Nephron progenitor cell (in vitro differentiated cells): ENCODE measurements around the gene NIN.

ENCODE experiments used
- DNase-seq: peaks from one replicate; pipeline ENCODE4 v3.0.0; 2021
- H3K27ac Mint-ChIP-seq: 2 replicates; pipeline ENCODE4 v1.8.0; 2021; ENCODE audit warnings: mild to moderate bottlenecking, moderate library complexity, mixed read lengths
- H3K27me3 Mint-ChIP-seq: 2 replicates; pipeline ENCODE4 v1.8.0; 2021; ENCODE audit warnings: mild to moderate bottlenecking, low read depth, mixed read lengths; ENCODE audit not compliant: poor library complexity
- H3K36me3 Mint-ChIP-seq: 2 replicates; pipeline ENCODE4 v1.8.0; 2021; ENCODE audit warnings: low read depth, mixed read lengths
- H3K4me1 Mint-ChIP-seq: 2 replicates; pipeline ENCODE4 v1.8.0; 2021; ENCODE audit warnings: mixed read lengths
- H3K4me3 Mint-ChIP-seq: 2 replicates; pipeline ENCODE4 v1.8.0; 2021; ENCODE audit warnings: mild to moderate bottlenecking, moderate library complexity, mixed read lengths
- H3K9me3 Mint-ChIP-seq: 2 replicates; pipeline ENCODE4 v1.8.0; 2021; ENCODE audit warnings: mild to moderate bottlenecking, moderate library complexity, mixed read lengths
- CTCF ChIP-seq: fragments of 200-600 bp; sonication (generic); IDR thresholded peaks from 2 replicates; pipeline ENCODE4 v1.5.0; 2021; ENCODE audit warnings: antibody characterized with exemption

Gene NIN

GRCh38 chr14:50688875-50689274, 142.1 kb downstream of the NIN start:
- H3K4me3 Mint-ChIP-seq = no peak overlapping the region
- no peak overlapping the region for H3K27ac Mint-ChIP-seq
- DNase-seq = no peak
- peaks cover 17% of the 10 kb centered on the region for H3K9me3 Mint-ChIP-seq
- no peaks in the 10 kb centered on the region for H3K4me1 Mint-ChIP-seq
- no peak for TF ChIP-seq CTCF
- H3K27me3 Mint-ChIP-seq = peaks cover 6% of the 10 kb centered on the region
- no peaks in the 10 kb centered on the region for H3K36me3 Mint-ChIP-seq

- DNase-seq = no peak
- Mint-ChIP-seq H3K4me3 (no peak overlapping the region), H3K27ac (no peak overlapping the region), H3K4me1 (peaks cover 5% of the 10 kb centered on the region), H3K9me3 (peaks cover 5% of the 10 kb centered on the region), H3K36me3 (no peaks in the 10 kb centered on the region), H3K27me3 (no peaks in the 10 kb centered on the region)
- TF ChIP-seq CTCF = no peak
These were observed 151.3 kb downstream of the NIN start for GRCh38 chr14:50679674-50680073.

GRCh38 chr14:50678163-50678562, 152.8 kb downstream of the NIN start:
- H3K4me3 Mint-ChIP-seq = no peak overlapping the region
- peaks cover 5% of the 10 kb centered on the region for H3K4me1 Mint-ChIP-seq
- no peak for DNase-seq
- H3K27ac Mint-ChIP-seq = no peak overlapping the region
- no peak for TF ChIP-seq CTCF
- H3K9me3 Mint-ChIP-seq = peaks cover 5% of the 10 kb centered on the region
- peaks cover 2% of the 10 kb centered on the region for H3K27me3 Mint-ChIP-seq
- H3K36me3 Mint-ChIP-seq = no peaks in the 10 kb centered on the region

GRCh38 chr14:50677527-50678063, 153.4 kb downstream of the NIN start:
- Mint-ChIP-seq H3K36me3 (no peaks in the 10 kb centered on the region), H3K27me3 (peaks cover 2% of the 10 kb centered on the region), H3K9me3 (peaks cover 5% of the 10 kb centered on the region), H3K4me1 (peaks cover 5% of the 10 kb centered on the region), H3K4me3 (no peak overlapping the region), H3K27ac (no peak overlapping the region)
- DNase-seq = no peak
- TF ChIP-seq CTCF = no peak

- H3K4me1 Mint-ChIP-seq = peaks cover 5% of the 10 kb centered on the region
- no peak for DNase-seq
- TF ChIP-seq CTCF = no peak
- H3K4me3 Mint-ChIP-seq = no peak overlapping the region
- no peaks in the 10 kb centered on the region for H3K36me3 Mint-ChIP-seq
- H3K27ac Mint-ChIP-seq = no peak overlapping the region
- peaks cover 2% of the 10 kb centered on the region for H3K27me3 Mint-ChIP-seq
- H3K9me3 Mint-ChIP-seq = peaks cover 5% of the 10 kb centered on the region
These were observed 154.0 kb downstream of the NIN start for GRCh38 chr14:50676814-50677516.

GRCh38 chr14:50675597-50675996, 155.4 kb downstream of the NIN start:
- Mint-ChIP-seq H3K9me3 (no peaks in the 10 kb centered on the region), H3K4me1 (peaks cover 5% of the 10 kb centered on the region), H3K27me3 (peaks cover 2% of the 10 kb centered on the region), H3K27ac (no peak overlapping the region), H3K36me3 (no peaks in the 10 kb centered on the region), H3K4me3 (no peak overlapping the region)
- DNase-seq = no peak
- no peak for TF ChIP-seq CTCF
